ENCODE data around the gene ZNF234.

- TF ChIP-seq CTCF (IDR thresholded peaks at IDR 0.05; ENCODE audit: low read depth, low read length, poor library complexity, severe bottlenecking) (no peak), EZH2phosphoT487 (IDR thresholded peaks at IDR 0.05; ENCODE audit: borderline replicate concordance, low read length) (no peak)
Observed at GRCh38 chr19:44149776-44150175, 8.4 kb downstream of the ZNF234 start.

All from DOHH2 (cell line).